ENCODE data around the gene STAU1.
"Not testable (repeated sequence)": the region's sequence is repeated elsewhere in the genome, so short reads cannot be mapped to it uniquely, and the experiment has no call there.

The STAU1 gene

GRCh38 chr20:49163696-49164095 is 24.4 kb downstream of the STAU1 start:
- DNase-seq (ENCODE audit: low read depth): no peak

- DNase-seq (ENCODE audit: low read depth): no peak
These were observed 26.5 kb downstream of the STAU1 start for GRCh38 chr20:49161428-49162152.

GRCh38 chr20:49160057-49160929 is 27.8 kb downstream of the STAU1 start:
- no peak for DNase-seq (ENCODE audit: low read depth)

- no peak for DNase-seq (ENCODE audit: low read depth)
These were observed 31.0 kb downstream of the STAU1 start for GRCh38 chr20:49157146-49157545.

GRCh38 chr20:49156481-49156880 is 31.7 kb downstream of the STAU1 start:
- DNase-seq (ENCODE audit: low read depth): no peak

- no peak for DNase-seq (ENCODE audit: low read depth)
These were observed 36.7 kb downstream of the STAU1 start for GRCh38 chr20:49151436-49151835.

GRCh38 chr20:49149281-49150045 is 38.7 kb downstream of the STAU1 start:
- DNase-seq (ENCODE audit: low read depth): no peak

- no peak for DNase-seq (ENCODE audit: low read depth)
These were observed 39.5 kb downstream of the STAU1 start for GRCh38 chr20:49148601-49149000.

GRCh38 chr20:49147296-49147695 is 40.8 kb downstream of the STAU1 start:
- DNase-seq (ENCODE audit: low read depth): no peak

GRCh38 chr20:49146442-49147225 is 41.5 kb downstream of the STAU1 start:
- no peak for DNase-seq (ENCODE audit: low read depth)

- no peak for DNase-seq (ENCODE audit: low read depth)
These were observed 47.3 kb downstream of the STAU1 start for GRCh38 chr20:49140834-49141233.

- no peak for DNase-seq (ENCODE audit: low read depth)
These were observed 47.7 kb downstream of the STAU1 start for GRCh38 chr20:49140411-49140810.

GRCh38 chr20:49138431-49138830 is 49.7 kb downstream of the STAU1 start:
- DNase-seq (ENCODE audit: low read depth): no peak

- no peak for DNase-seq (ENCODE audit: low read depth)
These were observed 51.1 kb downstream of the STAU1 start for GRCh38 chr20:49136817-49137571.

- DNase-seq (ENCODE audit: low read depth): not testable (repeated sequence)
These were observed 53.3 kb downstream of the STAU1 start for GRCh38 chr20:49134797-49135196.

- DNase-seq (ENCODE audit: low read depth): no peak
These were observed 54.6 kb downstream of the STAU1 start for GRCh38 chr20:49133571-49133970.

- no peak for DNase-seq (ENCODE audit: low read depth)
These were observed 55.1 kb downstream of the STAU1 start for GRCh38 chr20:49132995-49133478.

GRCh38 chr20:49123982-49124381 is 64.2 kb downstream of the STAU1 start:
- no peak for DNase-seq (ENCODE audit: low read depth)

- DNase-seq (ENCODE audit: low read depth): no peak
These were observed 65.2 kb downstream of the STAU1 start for GRCh38 chr20:49122920-49123319.

- no peak for DNase-seq (ENCODE audit: low read depth)
These were observed 68.1 kb downstream of the STAU1 start for GRCh38 chr20:49119988-49120387.

GRCh38 chr20:49118307-49118706 is 69.8 kb downstream of the STAU1 start:
- DNase-seq (ENCODE audit: low read depth): no peak

Measured in activated T-cell treated with anti-CD3 and anti-CD28 coated beads for 48 hours (primary cell).